ENCODE results near the gene USP19.

- TF ChIP-seq CTCF (IDR thresholded peaks at IDR 0.05; ENCODE audit: low read depth, low read length) (no peak), MYC (IDR thresholded peaks at IDR 0.05; ENCODE audit: low read depth, low read length) (no peak)
Observed at GRCh38 chr3:49098429-49098828, 22.2 kb downstream of the USP19 start.
